GM19025 (cell line): ENCODE measurements around the gene KCNQ2.
"Not testable (repeated sequence)": the region's sequence is repeated elsewhere in the genome, so short reads cannot be mapped to it uniquely, and the experiment has no call there.

ENCODE experiments used
- ATAC-seq: cut with Tn5 transposase; IDR thresholded peaks from one replicate; pipeline ENCODE4 v1.9.1; 2021; ENCODE audit warnings: mild to moderate bottlenecking, low read depth, moderate library complexity; ENCODE audit not compliant: unreplicated experiment

The KCNQ2 gene

GRCh38 chr20:63471981-63472831 lies at the start of gene KCNQ2:
KCNQ2 (minus strand) TSS chr20:63472655; CDS start chr20:63472463, 192 bp downstream.
- no peak for ATAC-seq

- no peak for ATAC-seq
These were observed 49.1 kb upstream of the KCNQ2 start for GRCh38 chr20:63521602-63522001.

DNA sequence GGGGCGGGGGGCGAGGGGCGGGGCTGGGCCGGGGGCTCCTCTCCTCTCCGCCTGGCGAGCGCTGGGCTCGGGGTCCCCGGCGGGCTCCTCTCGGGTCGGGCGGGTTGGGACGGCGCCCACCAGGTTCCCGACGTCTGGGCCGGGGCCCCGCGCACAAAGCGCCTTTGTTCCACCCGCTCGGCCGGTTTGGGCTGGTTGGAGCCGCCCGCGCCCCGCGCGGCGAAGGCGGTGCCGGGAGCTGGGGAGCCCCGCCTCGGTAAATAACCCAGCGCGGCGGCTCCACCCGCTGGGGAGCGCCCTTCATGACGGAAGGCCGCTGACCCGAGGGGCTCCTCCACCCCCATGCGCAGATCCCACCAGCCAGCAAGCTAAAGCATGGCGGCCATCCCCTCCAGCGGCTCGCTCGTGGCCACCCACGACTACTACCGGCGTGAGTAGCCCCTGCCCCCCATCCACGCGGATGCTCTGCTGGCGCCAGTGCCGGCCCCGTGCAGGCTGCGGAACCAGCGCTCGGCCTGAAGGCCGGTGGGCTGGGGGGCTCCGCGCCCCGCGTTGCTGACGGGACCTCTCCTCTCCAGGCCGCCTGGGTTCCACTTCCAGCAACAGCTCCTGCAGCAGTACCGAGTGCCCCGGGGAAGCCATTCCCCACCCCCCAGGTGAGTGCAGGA lies 48.6 kb upstream of the KCNQ2 start:
- ATAC-seq: peak; percentile 48

DNA sequence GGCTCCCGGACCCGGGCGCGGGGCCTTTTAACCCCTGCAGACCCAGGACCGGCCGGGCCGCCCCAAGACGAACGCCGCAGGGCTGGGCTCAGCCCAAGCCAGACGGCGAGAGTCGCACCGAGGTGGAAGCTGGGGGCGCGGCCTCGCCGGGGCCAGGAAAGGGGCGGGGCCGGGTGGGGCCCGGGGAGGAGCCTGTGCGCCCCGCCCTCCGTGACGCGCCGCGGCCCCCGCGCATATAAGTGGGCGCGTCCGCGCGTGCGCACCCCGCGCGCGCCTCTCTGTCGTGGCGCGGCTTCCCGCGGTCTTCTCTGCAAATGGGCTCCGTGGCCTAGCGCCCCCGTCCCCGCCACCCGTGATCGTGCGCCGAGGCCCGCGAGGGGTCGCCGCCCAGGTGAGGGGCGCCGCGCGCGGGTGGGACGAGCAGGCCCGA lies 48.1 kb upstream of the KCNQ2 start, which contains the start of gene PPDPF:
Gene PPDPF (plus strand): TSS at position 262 of the 430 bp plus-strand sequence. CDS start 544 bp downstream, outside the sequence.
- ATAC-seq: peak; percentile 78

DNA sequence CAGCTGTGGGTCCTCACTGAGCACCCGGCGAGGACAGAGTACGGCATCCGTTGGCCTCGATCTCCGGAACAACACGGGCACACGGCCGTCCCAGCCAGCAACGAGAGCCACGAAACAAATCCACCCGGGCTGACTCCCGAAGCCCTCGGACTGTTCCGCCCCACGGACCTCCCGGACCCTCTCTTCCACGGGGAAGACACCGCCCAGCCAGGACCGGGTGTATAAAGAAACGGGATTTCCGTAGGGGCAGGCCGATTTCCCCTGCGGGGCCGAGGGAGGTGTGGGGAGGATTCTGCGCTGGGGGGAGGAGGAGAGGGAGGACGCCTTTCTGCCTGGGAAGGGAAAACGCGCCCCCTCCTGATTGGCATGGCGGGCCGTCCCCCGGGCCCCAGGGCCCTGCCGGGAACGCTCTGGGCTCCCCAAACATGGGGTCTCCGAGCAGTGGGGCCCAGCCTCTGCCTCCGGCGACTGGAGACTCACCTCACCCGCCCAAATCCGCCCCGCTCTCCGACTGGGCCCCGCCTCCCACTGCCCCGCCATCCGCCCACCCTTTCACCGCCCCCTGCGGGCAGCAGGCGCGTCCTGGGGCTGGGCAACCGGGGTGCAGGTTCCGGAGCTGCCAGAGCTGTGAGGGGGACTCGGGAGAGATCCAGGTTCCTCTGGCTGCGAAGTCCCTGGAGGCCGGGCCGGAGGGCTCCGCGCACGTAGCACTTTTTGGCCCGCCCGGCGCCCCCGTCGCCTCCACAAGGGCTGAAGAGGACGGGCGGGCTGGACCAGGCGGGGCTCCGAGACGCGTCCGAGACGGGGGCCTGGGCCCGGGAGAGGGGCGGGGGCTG lies 47.4 kb upstream of the KCNQ2 start:
- peak; percentile 39 for ATAC-seq

- ATAC-seq: no peak
These were observed 46.7 kb upstream of the KCNQ2 start for GRCh38 chr20:63518946-63519667.

GRCh38 chr20:63518351-63518861 lies 46.0 kb upstream of the KCNQ2 start:
- no peak for ATAC-seq

DNA sequence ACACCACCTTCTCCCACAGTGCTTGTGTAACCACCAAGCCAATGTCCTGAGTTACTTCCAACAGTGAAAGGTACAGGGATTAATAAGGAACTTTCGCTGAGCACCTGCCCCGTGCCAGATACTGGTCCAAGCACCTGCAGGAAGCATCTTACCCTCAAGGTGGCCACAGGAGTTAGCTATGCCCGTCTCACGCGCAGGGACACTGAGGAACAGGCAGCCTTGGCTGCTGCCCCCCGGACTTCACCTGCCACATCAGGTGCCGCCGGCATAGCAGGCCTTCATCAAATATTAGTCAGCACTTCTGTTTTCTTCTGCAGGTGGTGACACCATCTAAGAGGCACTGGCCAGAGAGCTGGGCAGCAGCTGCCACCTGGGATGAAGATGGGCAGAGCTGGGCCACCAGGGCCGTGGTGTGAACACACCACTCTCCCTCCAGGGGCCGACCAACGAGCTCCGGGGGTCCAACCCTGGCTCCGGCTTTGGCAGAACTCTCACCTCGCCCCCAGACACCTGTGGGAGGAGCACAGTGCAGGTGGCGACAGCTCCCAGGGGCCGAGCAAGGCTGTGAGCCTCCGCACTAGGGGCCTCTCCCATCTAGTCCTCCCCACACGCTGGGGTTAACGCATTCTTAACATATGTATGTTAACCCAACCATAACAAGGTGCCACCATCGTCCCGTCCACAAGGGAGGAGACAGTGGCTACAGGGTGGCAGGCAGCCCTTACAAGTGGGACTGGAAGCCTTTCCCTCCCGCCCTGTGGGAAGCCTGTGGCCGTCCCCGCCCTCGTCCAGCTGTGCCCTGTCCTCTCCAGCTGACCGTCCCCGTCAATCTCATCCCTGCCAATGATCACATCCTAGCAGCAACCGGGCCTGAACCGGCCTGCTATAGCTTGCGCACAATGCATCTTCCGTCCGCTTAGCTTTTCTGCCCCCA lies 45.2 kb upstream of the KCNQ2 start:
- no peak for ATAC-seq

- ATAC-seq: not testable (repeated sequence)
These were observed 42.1 kb upstream of the KCNQ2 start for GRCh38 chr20:63514520-63514919.

GRCh38 chr20:63513207-63513606 lies 40.8 kb upstream of the KCNQ2 start:
- ATAC-seq: no peak

DNA sequence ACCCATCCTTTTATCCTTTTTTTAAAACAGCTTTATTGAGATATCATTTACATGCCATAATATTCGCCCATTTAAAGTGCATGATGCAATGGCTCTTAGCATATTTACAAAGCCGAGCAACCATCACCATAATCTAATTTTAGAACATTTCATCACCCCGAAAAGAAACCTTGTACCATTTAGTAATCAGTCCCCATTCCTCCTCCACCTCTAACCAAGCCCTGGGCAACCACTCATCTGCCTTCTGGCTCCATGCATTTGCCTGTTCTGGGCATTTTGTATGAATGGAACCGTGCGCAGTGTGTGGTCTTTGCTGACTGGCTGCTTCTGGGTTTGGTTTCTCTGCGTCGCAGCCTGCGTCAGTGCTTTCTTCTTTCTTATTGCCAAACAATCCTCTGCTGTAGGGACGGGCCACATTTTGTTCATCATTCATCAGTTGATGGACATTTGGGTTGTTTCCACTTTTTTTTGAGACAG lies 36.7 kb upstream of the KCNQ2 start:
- ATAC-seq: no peak

DNA sequence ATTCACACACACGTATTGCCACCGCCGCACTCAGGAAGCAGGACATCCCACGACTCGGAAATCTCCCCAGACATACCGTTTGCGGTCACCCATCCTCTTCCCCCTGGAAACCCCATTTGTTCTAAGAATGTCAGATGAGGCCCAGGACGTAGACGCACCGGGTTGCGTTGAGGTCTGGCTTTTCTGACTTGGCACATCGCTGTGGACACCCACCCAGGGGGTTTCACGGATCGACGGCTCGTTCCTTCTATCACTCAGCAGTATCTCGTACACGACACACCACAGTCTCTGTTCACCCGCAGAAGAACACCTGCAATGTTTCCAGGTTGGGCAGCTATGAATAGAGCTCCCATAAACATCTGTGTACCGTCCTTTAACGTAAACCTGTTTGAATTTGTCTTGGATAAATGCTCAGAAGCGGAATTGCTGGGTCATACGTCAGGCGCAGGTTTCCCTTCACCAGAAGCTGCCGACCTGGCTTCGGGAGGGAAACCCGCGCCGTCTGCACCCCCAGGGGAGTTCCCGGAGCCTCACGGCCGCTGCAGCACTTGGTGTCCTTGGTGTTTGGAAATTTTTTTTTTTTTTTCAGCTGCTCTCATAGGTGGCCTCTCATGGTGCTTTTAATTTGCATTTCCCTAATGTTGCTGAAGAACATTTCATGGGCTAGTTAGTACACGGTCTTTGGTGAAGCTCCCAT lies 35.8 kb upstream of the KCNQ2 start:
- ATAC-seq: no peak

GRCh38 chr20:63507083-63507743 lies 34.8 kb upstream of the KCNQ2 start:
- ATAC-seq: no peak

DNA sequence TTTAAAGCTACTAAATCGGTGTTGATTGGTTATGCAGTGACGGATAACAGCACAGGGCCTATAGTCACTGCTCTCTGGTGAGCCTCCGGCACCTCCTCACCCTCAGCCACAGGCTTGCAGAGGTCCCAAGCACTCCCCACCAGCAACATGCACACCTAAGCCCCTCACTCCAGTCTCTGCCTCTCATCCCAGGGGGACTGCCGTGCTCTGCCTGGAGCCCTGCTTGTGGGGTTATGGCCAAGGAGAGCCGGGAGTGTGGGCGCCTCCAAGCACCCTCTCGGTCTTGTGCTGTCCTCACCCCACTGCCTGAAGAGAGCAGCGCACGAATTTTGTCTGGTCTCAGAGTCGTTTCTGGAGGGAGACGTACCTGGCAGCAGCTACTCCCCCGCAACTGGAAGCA lies 33.3 kb upstream of the KCNQ2 start:
- no peak for ATAC-seq

- ATAC-seq: no peak
These were observed 32.8 kb upstream of the KCNQ2 start for GRCh38 chr20:63505281-63505680.

DNA sequence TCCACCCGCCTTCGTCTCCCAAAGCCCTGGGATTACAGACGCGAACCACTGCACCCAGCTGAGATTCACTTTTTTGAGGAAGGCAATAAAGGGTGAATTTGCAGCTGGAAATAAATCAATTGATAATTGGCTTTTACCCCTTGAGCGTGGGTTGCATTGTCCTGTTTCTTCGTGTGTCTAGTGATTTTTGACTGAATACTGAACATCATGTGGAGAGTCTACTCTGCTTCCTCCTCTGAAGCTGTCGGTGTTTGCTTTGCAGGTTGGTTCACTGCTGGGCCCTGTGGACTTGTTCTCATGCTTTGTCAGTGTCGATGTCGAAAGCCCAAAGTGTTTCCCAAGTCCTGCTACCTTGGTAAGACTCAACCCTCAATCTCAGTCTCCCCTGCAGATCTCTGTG lies 32.2 kb upstream of the KCNQ2 start:
- no peak for ATAC-seq

- ATAC-seq: no peak
These were observed 31.1 kb upstream of the KCNQ2 start for GRCh38 chr20:63503524-63503923.
